IMR-90 (cell line): ENCODE results near the gene PLA2G1B. TPM values are rescaled to one million over a fixed set of nuclear protein-coding genes. Genes with fewer than 3 reads are reported as not detected.

Experiments used
- ATAC-seq: fragments of 200-7000 bp; cut with Tn5 transposase; 2 replicates; pipeline ENCODE4 v1.9.1; 2020; ENCODE audit warnings: low read depth, mild to moderate bottlenecking, moderate library complexity
- BruUV-seq: library from RNA; stranded (reverse); fragments of 400-500 nt; replicated peaks from 2 replicates; lab custom pipeline; 2021; lab: Mats Ljungman, UMichigan
- CTCF ChIA-PET: fragments of 300-600 bp; formaldehyde crosslinking; extraction: SDS; loops from one replicate; lab custom pipeline; 2021; ENCODE audit warnings: antibody characterized with exemption; lab: Yijun Ruan, JAX
- POLR2A ChIA-PET: fragments of 300-600 bp; sonication (Branson Sonifier 250); formaldehyde crosslinking; loops from one replicate; lab custom pipeline; 2022; ENCODE audit warnings: antibody characterized with exemption; ENCODE audit not compliant: unreplicated experiment; lab: Charles Lee
- DNase-seq: peaks from one replicate; pipeline ENCODE4 v3.0.0; 2013
- H2AFZ ChIP-seq: replicated peaks from 2 replicates; pipeline ENCODE3; 2013; ENCODE audit warnings: low read length, mild to moderate bottlenecking; ENCODE audit not compliant: poor library complexity
- H2AK5ac ChIP-seq: 2 replicates; pipeline ENCODE4 v1.6.1; 2013; ENCODE audit warnings: low read depth, low read length, inconsistent platforms
- H2AK9ac ChIP-seq: replicated peaks from 2 replicates; pipeline ENCODE3; 2013; ENCODE audit warnings: mild to moderate bottlenecking, low read depth, low read length, moderate library complexity; ENCODE audit not compliant: poor library complexity
- H2BK120ac ChIP-seq: 2 replicates; pipeline ENCODE4 v1.6.1; 2013; ENCODE audit warnings: low read depth, low read length, inconsistent platforms
- H2BK15ac ChIP-seq: 3 replicates; pipeline ENCODE4 v1.6.1; 2013; ENCODE audit warnings: low read depth, low read length, inconsistent platforms
- H2BK20ac ChIP-seq: 2 replicates; pipeline ENCODE4 v1.6.1; 2013; ENCODE audit warnings: low read depth, mild to moderate bottlenecking, inconsistent platforms, low read length, moderate library complexity
- H2BK5ac ChIP-seq: 2 replicates; pipeline ENCODE4 v1.6.1; 2013; ENCODE audit warnings: mild to moderate bottlenecking, low read depth, low read length, inconsistent platforms; ENCODE audit not compliant: poor library complexity, severe bottlenecking
- H3K14ac ChIP-seq: replicated peaks from 2 replicates; pipeline ENCODE4 v1.6.1; 2013; ENCODE audit warnings: low read depth, low read length, inconsistent platforms
- H3K18ac ChIP-seq: 2 replicates; pipeline ENCODE4 v1.6.1; 2013; ENCODE audit warnings: low read depth, low read length, control low read depth
- H3K23ac ChIP-seq: 2 replicates; pipeline ENCODE4 v1.6.1; 2013; ENCODE audit warnings: low read depth, low read length, inconsistent platforms
- H3K27ac ChIP-seq: 2 replicates; pipeline ENCODE4 v1.5.1; 2013; ENCODE audit warnings: mild to moderate bottlenecking, control low read depth, low read length; ENCODE audit not compliant: insufficient read depth
- H3K27me3 ChIP-seq: 2 replicates; pipeline ENCODE4 v1.6.1; 2013; ENCODE audit warnings: low read length; ENCODE audit not compliant: control insufficient read depth, insufficient read depth
- H3K36me3 ChIP-seq: 2 replicates; pipeline ENCODE4 v1.6.1; 2013; ENCODE audit warnings: low read length, mixed read lengths; ENCODE audit not compliant: control insufficient read depth, insufficient read depth
- H3K4ac ChIP-seq: 2 replicates; pipeline ENCODE4 v1.6.1; 2013; ENCODE audit warnings: low read depth, low read length, inconsistent platforms
- H3K4me1 ChIP-seq: 2 replicates; pipeline ENCODE4 v1.6.1; 2013; ENCODE audit warnings: low read length, mixed read lengths; ENCODE audit not compliant: control insufficient read depth, insufficient read depth
- H3K4me2 ChIP-seq: 2 replicates; pipeline ENCODE4 v1.6.1; 2013; ENCODE audit warnings: low read depth, mild to moderate bottlenecking, control low read depth, low read length, moderate library complexity
- H3K4me3 ChIP-seq: 2 replicates; pipeline ENCODE4 v1.5.1; 2013; ENCODE audit warnings: low read depth, mild to moderate bottlenecking, control low read depth, low read length, moderate library complexity; ENCODE audit not compliant: insufficient read depth
- H3K56ac ChIP-seq: 2 replicates; pipeline ENCODE4 v1.6.1; 2013; ENCODE audit warnings: low read length, inconsistent platforms; ENCODE audit not compliant: insufficient read depth; ENCODE audit errors: extremely low read depth
- H3K79me1 ChIP-seq, 2 experiments: 2 replicates each; pipeline ENCODE4 v1.6.1; 2013; ENCODE audit warnings: low read length in 2 of 2, inconsistent platforms in 1 of 2, low read depth in 1 of 2
- H3K9ac ChIP-seq: 2 replicates; pipeline ENCODE4 v1.6.1; 2013; ENCODE audit warnings: low read depth, low read length, control low read depth
- H3K9me1 ChIP-seq: 2 replicates; pipeline ENCODE4 v1.6.1; 2013; ENCODE audit warnings: low read length, inconsistent platforms; ENCODE audit not compliant: insufficient read depth
- H3K9me3 ChIP-seq: 2 replicates; pipeline ENCODE4 v1.6.1; 2013; ENCODE audit warnings: low read length; ENCODE audit not compliant: control insufficient read depth, insufficient read depth
- H4K20me1 ChIP-seq: 2 replicates; pipeline ENCODE4 v1.6.1; 2013; ENCODE audit warnings: low read length, inconsistent platforms; ENCODE audit not compliant: insufficient read depth
- H4K5ac ChIP-seq: 2 replicates; pipeline ENCODE4 v1.6.1; 2013; ENCODE audit warnings: mild to moderate bottlenecking, low read depth, low read length, control low read depth
- H4K8ac ChIP-seq, 2 experiments: 2 replicates each; pipeline ENCODE4 v1.6.1; 2013; ENCODE audit warnings: low read depth in 2 of 2, low read length in 2 of 2, control low read depth in 1 of 2, inconsistent platforms in 1 of 2
- H4K91ac ChIP-seq: 2 replicates; pipeline ENCODE4 v1.6.1; 2013; ENCODE audit warnings: low read depth, low read length, inconsistent platforms; ENCODE audit not compliant: insufficient read depth
- RCOR1 ChIP-seq: IDR thresholded peaks from 2 replicates; pipeline ENCODE4 v1.6.1; 2012; ENCODE audit warnings: mild to moderate bottlenecking, low read length, improper control_type of control experiment; ENCODE audit not compliant: insufficient replicate concordance
- WGBS, 2 experiments: methylation state at CpG; one replicate each; pipeline versions ENCODE4 v1.1.5 to v1.1.7; 2013; ENCODE audit warnings: missing lambda C conversion rate in 2 of 2; ENCODE audit not compliant: insufficient read length in 1 of 2; ENCODE audit errors: extremely low coverage in 2 of 2; 5-methylcytosine and 5-hydroxymethylcytosine counted together
- dilution Hi-C: fragments of 300-500 bp; cut with HindIII; formaldehyde crosslinking; loops from one replicate; pipeline ENCODE4 v1.14.3; 2018; ENCODE audit warnings: low sequenced_read_pairs; ENCODE audit not compliant: unreplicated experiment
- in situ Hi-C: fragments of 300-500 bp; cut with MboI; formaldehyde crosslinking; loops from 3 replicates; pipeline ENCODE4 v1.14.3; 2019; ENCODE audit warnings: low sequenced_read_pairs, inconsistent platforms, mixed read lengths
- intact Hi-C: fragments of 100-400 bp; cut with micrococcal nuclease; formaldehyde crosslinking; loops from 2 replicates; pipeline ENCODE4 v1.10.0; 2022
- polyA plus RNA-seq, 3 experiments: library from polyadenylated mRNA; depleted of rRNA; stranded (reverse); fragments of >200 nt; gene quantifications; 2 replicates each; pipeline ENCODE4 v1.2.3, GENCODE V29; 2012; ENCODE audit warnings: low replicate concordance in 1 of 3
- total RNA-seq: library from RNA; depleted of rRNA; stranded (reverse); fragments of >200 nt; gene quantifications from 2 replicates; pipeline ENCODE4 v1.2.3, GENCODE V29; 2012

The PLA2G1B gene
- total and polyA plus RNA-seq, 2 of the 4 experiments (the other 2 are of a cell fraction) = not detected

DNA sequence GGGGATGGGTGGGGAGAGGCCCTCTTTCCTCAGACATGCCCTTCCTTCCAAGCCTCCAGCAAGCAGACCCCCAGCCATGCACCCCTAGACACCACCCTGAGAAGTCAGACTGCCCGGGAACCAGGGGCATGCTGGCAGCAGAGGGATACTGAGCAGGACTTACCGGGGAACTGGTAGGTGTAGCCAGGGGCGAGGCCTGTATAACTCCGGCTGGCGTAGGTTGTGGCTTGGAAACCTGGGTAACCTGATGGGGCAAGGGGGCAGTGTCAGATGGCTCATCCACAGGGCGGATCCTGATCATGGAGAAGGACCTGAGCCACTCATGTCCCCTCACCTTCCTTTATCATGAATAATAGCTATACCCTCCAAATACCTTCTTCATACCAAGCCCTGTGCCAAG lies 25.6 kb upstream of the PLA2G1B start:
- Histone ChIP-seq H3K4me1 (no peaks in the 10 kb centered on the region), H2AFZ (no peak overlapping the region), H3K9me1 (0 out of 2 replicates have a peak, but pooled peaks cover 3% of the 10 kb centered on the region), H3K36me3 (no peaks in the 10 kb centered on the region), H2AK5ac (no peak overlapping the region), H3K9me3 (no peaks in the 10 kb centered on the region), H3K18ac (no peak overlapping the region), H3K4me2 (no peak overlapping the region), H4K91ac (no peak overlapping the region), H3K27ac (no peak overlapping the region), H2BK20ac (no peak overlapping the region), H4K20me1 (no peaks in the 10 kb centered on the region), H3K9ac (no peak overlapping the region), H2BK15ac (no peak overlapping the region), H4K5ac (no peak overlapping the region), H3K56ac (no peak overlapping the region), H3K27me3 (peaks cover 18% of the 10 kb centered on the region), H3K4me3 (no peak overlapping the region), H2BK120ac (no peak overlapping the region), H4K8ac (no peak overlapping the region), H2AK9ac (no peak overlapping the region), H3K14ac (no peak overlapping the region), H3K23ac (no peak overlapping the region), H2BK5ac (no peak overlapping the region), H3K79me1 (no peaks in the 10 kb centered on the region), H3K4ac (no peak overlapping the region)
- WGBS, 2 experiments = 80% methylated on average over 1 of the region's 6 CpGs; no CpG with 5 or more reads in 1 of the 2 experiments
- intact Hi-C loops = no loop called here
- ATAC-seq = no peak
- TF ChIP-seq RCOR1 = no peak
- no TSS peak for BruUV-seq
- no peak for DNase-seq
- ChIA-PET POLR2A (interaction anchor here (0.6 kb wide), 1 partner anchor 144 kb away, joined by 6 read pairs; no protein-coding TSS in a partner anchor), CTCF (interaction anchor here (0.5 kb wide), 1 partner anchor 109 kb away, joined by 5 read pairs; no protein-coding TSS in a partner anchor)
- in situ Hi-C loops = no loop called here
- dilution Hi-C loops = no loop called here
